ENCODE measurements around the gene GREM2.

- TF ChIP-seq EZH2phosphoT487 (IDR thresholded peaks at IDR 0.05; ENCODE audit: insufficient read depth, low read depth) (no peak), EZH2 (IDR thresholded peaks at IDR 0.05; ENCODE audit: insufficient read depth, poor library complexity, severe bottlenecking) (no peak)
Measured at GRCh38 chr1:240527086-240527485, 84.9 kb downstream of the GREM2 start.
